Smooth muscle cell (in vitro differentiated cells): ENCODE data around the gene NME2. TPM values are rescaled to one million over a fixed set of nuclear protein-coding genes. Genes with fewer than 3 reads are reported as not detected.
"Not testable (repeated sequence)": the region's sequence is repeated elsewhere in the genome, so short reads cannot be mapped to it uniquely, and the experiment has no call there.

Experiments
- DNase-seq: peaks from one replicate; lab custom pipeline; 2025; ENCODE audit not compliant: unreplicated experiment; lab: John Stamatoyannopoulos, UW
- H2AFZ ChIP-seq: fragments of 200-600 bp; sonication (generic); 2 replicates; pipeline ENCODE4 v1.6.0; 2016; ENCODE audit warnings: antibody characterized with exemption, low read depth, mild to moderate bottlenecking
- H3F3A ChIP-seq: fragments of 200-600 bp; sonication (generic); 2 replicates; pipeline ENCODE4 v1.6.0; 2017; ENCODE audit warnings: antibody characterized with exemption, low read depth
- H3K27ac ChIP-seq: fragments of 200-600 bp; sonication (generic); 2 replicates; pipeline ENCODE4 v1.5.1; 2016; ENCODE audit warnings: low read depth, mild to moderate bottlenecking
- H3K27me3 ChIP-seq: fragments of 200-600 bp; sonication (generic); 2 replicates; pipeline ENCODE4 v1.6.1; 2016; ENCODE audit warnings: low read depth, mild to moderate bottlenecking
- H3K36me3 ChIP-seq: fragments of 200-600 bp; sonication (generic); 2 replicates; pipeline ENCODE4 v1.5.1; 2016; ENCODE audit warnings: low read depth
- H3K4me1 ChIP-seq: fragments of 200-600 bp; sonication (generic); 2 replicates; pipeline ENCODE4 v1.5.1; 2016; ENCODE audit warnings: low read depth
- H3K4me2 ChIP-seq: fragments of 200-600 bp; sonication (generic); 2 replicates; pipeline ENCODE4 v1.6.0; 2016; ENCODE audit warnings: mild to moderate bottlenecking
- H3K4me3 ChIP-seq: fragments of 200-600 bp; sonication (generic); 2 replicates; pipeline ENCODE4 v1.5.1; 2016; ENCODE audit warnings: mild to moderate bottlenecking
- H3K79me2 ChIP-seq: fragments of 200-600 bp; sonication (generic); 2 replicates; pipeline ENCODE4 v1.6.0; 2016; ENCODE audit warnings: low read depth, mild to moderate bottlenecking
- H3K9ac ChIP-seq: fragments of 200-600 bp; sonication (generic); 2 replicates; pipeline ENCODE4 v1.6.0; 2016; ENCODE audit warnings: low read depth
- H3K9me3 ChIP-seq: fragments of 200-600 bp; sonication (generic); replicated peaks from 2 replicates; pipeline ENCODE4 v1.5.1; 2016; ENCODE audit warnings: low read depth
- H4K20me1 ChIP-seq: fragments of 200-600 bp; sonication (generic); 2 replicates; pipeline ENCODE4 v1.6.0; 2016; ENCODE audit warnings: low read depth
- WGBS: methylation state at CpG from one replicate; pipeline ENCODE4 v1.1.7; 2016; ENCODE audit warnings: low lambda C conversion rate; 5-methylcytosine and 5-hydroxymethylcytosine counted together
- polyA plus RNA-seq: library from polyadenylated mRNA; unstranded; fragments of >200 nt; fragmentation: Nextera tagmentation; extraction: Ambion mirVana; gene quantifications from 2 replicates; pipeline ENCODE4 v1.2.1, GENCODE V29; 2016
- total RNA-seq: library from RNA; depleted of rRNA; stranded (reverse); fragments of >200 nt; gene quantifications from 2 replicates; pipeline ENCODE4 v1.2.3, GENCODE V29; 2014
- TF ChIP-seq, protein P1 (sequence below): fragments of 200-600 bp; sonication (generic); IDR thresholded peaks from 2 replicates; pipeline ENCODE4 v1.5.1; 2017; ENCODE audit warnings: borderline replicate concordance, mild to moderate bottlenecking, antibody characterized with exemption; ENCODE audit not compliant: insufficient read depth, poor library complexity, severe bottlenecking

NME2 gene
- total and polyA plus RNA-seq, 2 experiments from 2014 or later = 496 to 675 TPM

DNA sequence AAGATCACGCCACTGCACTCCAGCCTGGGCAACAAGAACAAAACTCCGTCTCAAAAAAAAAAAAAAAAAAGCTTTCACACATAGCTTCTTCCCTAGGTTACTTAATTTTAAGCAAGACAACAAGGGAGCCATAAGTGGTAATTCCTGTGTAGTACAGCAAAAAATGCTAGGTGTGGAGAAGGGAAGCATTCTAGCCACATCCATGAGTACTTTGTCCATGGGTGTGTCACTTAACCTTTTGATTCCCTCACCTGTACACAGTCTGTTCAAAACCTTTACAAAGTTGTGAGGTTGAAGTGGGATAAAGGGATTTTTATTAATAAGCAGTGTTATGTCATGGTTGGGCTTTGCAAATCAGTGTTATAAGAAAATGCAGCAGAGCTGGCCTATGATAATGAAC is 4.5 kb downstream of the NME2 start:
- peaks cover 31% of the 10 kb centered on the region for H4K20me1 ChIP-seq
- TF ChIP-seq, protein P1, sequence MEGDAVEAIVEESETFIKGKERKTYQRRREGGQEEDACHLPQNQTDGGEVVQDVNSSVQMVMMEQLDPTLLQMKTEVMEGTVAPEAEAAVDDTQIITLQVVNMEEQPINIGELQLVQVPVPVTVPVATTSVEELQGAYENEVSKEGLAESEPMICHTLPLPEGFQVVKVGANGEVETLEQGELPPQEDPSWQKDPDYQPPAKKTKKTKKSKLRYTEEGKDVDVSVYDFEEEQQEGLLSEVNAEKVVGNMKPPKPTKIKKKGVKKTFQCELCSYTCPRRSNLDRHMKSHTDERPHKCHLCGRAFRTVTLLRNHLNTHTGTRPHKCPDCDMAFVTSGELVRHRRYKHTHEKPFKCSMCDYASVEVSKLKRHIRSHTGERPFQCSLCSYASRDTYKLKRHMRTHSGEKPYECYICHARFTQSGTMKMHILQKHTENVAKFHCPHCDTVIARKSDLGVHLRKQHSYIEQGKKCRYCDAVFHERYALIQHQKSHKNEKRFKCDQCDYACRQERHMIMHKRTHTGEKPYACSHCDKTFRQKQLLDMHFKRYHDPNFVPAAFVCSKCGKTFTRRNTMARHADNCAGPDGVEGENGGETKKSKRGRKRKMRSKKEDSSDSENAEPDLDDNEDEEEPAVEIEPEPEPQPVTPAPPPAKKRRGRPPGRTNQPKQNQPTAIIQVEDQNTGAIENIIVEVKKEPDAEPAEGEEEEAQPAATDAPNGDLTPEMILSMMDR = no peak
- no peak overlapping the region for H3K27ac ChIP-seq
- DNase-seq = no peak
- peaks cover 9% of the 10 kb centered on the region for H3K4me1 ChIP-seq
- H3K36me3 ChIP-seq = peaks cover 10% of the 10 kb centered on the region
- no peak overlapping the region for H3K9ac ChIP-seq
- no peaks in the 10 kb centered on the region for H3K27me3 ChIP-seq
- H3K9me3 ChIP-seq = no peaks in the 10 kb centered on the region
- H3K4me2 ChIP-seq = no peak overlapping the region
- H2AFZ ChIP-seq = no peak overlapping the region
- H3K4me3 ChIP-seq = no peak overlapping the region
- peaks cover 16% of the 10 kb centered on the region for H3K79me2 ChIP-seq
- WGBS = 95% methylated on average over 2 of the region's 2 CpGs
- peaks cover 10% of the 10 kb centered on the region for H3F3A ChIP-seq

DNA sequence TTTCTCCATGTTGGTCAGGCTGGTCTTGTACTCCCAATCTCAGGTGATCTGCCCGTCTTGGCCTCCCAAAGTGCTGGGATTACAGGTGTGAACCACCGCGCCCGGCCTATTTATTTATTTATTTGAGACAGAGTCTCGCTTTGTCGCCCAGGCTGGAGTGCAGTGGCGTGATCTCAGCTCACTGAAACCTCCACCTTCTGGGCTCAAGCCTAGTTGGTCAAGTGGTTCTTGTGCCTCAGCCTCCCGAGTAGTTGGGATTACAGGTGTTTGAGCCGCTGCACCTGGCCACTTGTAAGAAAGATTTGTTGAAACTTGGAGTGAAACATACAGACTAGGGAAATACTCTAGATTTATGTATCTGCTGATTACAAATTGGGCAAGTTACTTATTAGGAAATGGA is 5.8 kb downstream of the NME2 start:
- not testable (repeated sequence) for H3K4me1 ChIP-seq, H3K4me2 ChIP-seq, H3K4me3 ChIP-seq, H2AFZ ChIP-seq, H3K9ac ChIP-seq, DNase-seq, H3K27me3 ChIP-seq, H3K9me3 ChIP-seq, H3K27ac ChIP-seq
- Histone ChIP-seq H4K20me1 (peaks cover 31% of the 10 kb centered on the region), H3K79me2 (peaks cover 13% of the 10 kb centered on the region), H3F3A (peaks cover 10% of the 10 kb centered on the region), H3K36me3 (peaks cover 10% of the 10 kb centered on the region)
- 99% methylated on average over 9 of the region's 9 CpGs for WGBS

DNA sequence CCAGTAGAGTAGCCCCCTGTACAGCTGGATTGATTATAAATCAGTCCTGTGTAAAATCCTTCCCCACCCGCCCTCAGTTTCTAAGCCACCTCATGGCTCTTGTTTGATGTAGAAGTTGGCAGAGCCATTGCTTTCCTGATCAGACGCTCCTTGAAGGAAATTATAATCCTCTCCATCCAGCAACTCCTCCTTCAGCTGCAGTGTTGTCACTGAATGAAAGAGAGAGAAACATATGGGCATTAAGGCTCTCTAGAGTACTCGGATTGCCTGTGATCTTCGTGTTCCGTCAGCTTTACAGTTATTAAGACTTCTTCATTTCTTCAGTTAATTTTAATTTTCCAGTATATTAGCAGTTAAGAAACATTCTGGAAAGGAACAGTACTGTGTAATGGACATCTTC is 14.3 kb downstream of the NME2 start:
- Histone ChIP-seq H3K27me3 (no peaks in the 10 kb centered on the region), H3K4me3 (no peak overlapping the region), H3K4me1 (no peaks in the 10 kb centered on the region), H3K9me3 (no peaks in the 10 kb centered on the region), H3K27ac (no peak overlapping the region), H2AFZ (no peak overlapping the region), H3K79me2 (no peaks in the 10 kb centered on the region), H3F3A (no peaks in the 10 kb centered on the region), H4K20me1 (no peaks in the 10 kb centered on the region), H3K9ac (no peak overlapping the region), H3K36me3 (no peaks in the 10 kb centered on the region), H3K4me2 (no peak overlapping the region)
- TF ChIP-seq, protein P1 = no peak
- 89% methylated on average over 5 of the region's 5 CpGs for WGBS
- no peak for DNase-seq

DNA sequence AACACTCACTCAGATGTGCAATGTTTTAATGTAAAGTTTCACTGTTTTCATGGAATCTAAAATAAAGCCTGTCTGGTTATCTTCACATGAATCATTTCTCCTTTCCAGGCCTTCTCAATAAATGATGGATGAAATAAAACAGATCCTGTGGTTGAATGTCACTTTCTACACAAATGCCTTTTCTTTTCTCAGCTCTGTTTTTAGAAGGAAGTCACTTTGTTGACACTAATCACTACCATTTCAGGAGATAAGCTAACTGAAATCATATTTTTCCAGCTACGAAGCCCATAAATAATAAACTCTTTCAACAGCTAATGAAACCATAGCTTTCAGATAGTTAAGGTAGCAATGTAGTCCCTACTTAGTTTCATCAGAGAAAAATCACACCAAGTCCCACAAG is 17.9 kb downstream of the NME2 start:
- no peak overlapping the region for H3K4me3 ChIP-seq
- H3K9me3 ChIP-seq = no peaks in the 10 kb centered on the region
- no peak overlapping the region for H3K4me2 ChIP-seq
- H2AFZ ChIP-seq = no peak overlapping the region
- 33% methylated on average over 1 of the region's 1 CpG for WGBS
- TF ChIP-seq, protein P1 = no peak
- H3F3A ChIP-seq = no peaks in the 10 kb centered on the region
- no peaks in the 10 kb centered on the region for H4K20me1 ChIP-seq
- no peak overlapping the region for H3K27ac ChIP-seq
- H3K27me3 ChIP-seq = no peaks in the 10 kb centered on the region
- H3K4me1 ChIP-seq = no peaks in the 10 kb centered on the region
- H3K79me2 ChIP-seq = no peaks in the 10 kb centered on the region
- DNase-seq = no peak
- H3K9ac ChIP-seq = no peak overlapping the region
- no peaks in the 10 kb centered on the region for H3K36me3 ChIP-seq
